Stimulated activated CD8-positive, alpha-beta memory T cell treated with anti-CD3 and anti-CD28 coated beads, Interleukin-7, amount 100 ng/mL, for 48 hours (primary cell): ENCODE results near the gene INSC.

ENCODE experiments used
- DNase-seq, 2 donors: peaks; one replicate each; pipeline ENCODE4 v3.0.0-alpha.2; 2020; ENCODE audit warnings: low read depth in 1 of 2; ENCODE audit errors: extremely low read depth in 1 of 2

INSC gene

DNA sequence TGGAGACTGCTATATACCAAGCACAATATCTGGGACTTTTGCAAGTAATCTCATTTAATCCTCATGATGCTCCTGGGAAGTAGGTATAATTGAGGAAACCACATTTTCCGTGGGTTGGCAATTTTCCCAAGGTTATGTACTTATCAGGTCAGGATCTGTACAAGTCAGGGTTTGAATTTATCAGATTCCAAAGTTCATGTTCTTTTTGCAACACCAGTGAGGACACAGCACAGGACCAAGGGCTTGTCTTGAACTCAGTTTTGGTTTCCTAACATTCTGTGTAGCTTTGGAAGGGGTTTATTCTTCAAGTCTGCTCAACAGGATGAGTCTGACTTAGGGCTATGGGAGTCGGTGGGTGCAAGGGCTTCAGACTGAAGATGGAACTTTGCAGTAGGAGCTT lies 30.4 kb downstream of the INSC start:
- no peak for DNase-seq

DNA sequence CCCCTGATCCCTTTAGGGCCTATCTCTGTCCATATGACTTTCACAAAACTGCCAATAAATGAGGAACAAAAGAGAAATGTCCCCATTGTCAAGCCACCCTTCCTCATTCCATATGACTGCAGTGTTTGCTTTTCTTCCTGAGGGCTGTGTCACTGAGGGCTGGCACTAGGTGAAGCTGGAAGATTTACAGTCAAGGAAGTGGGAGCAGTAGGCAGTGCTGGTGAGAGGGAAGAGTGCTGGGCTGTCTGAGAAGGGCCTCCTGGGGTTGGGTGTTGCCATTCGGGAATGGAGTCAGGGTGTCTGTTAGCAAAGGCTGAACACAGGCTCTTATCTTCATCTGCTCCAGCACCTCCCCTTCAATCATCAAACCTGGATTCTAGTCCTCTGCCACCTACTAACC lies 30.9 kb downstream of the INSC start:
- DNase-seq: no peak

- DNase-seq: no peak
Observed at GRCh38 chr11:15146271-15147003, 31.7 kb downstream of the INSC start.

- no peak for DNase-seq
Observed at GRCh38 chr11:15148169-15148568, 33.4 kb downstream of the INSC start.

GRCh38 chr11:15149050-15149449 lies 34.3 kb downstream of the INSC start:
- DNase-seq: no peak

- no peak for DNase-seq
Observed at GRCh38 chr11:15150507-15150906, 35.8 kb downstream of the INSC start.

DNA sequence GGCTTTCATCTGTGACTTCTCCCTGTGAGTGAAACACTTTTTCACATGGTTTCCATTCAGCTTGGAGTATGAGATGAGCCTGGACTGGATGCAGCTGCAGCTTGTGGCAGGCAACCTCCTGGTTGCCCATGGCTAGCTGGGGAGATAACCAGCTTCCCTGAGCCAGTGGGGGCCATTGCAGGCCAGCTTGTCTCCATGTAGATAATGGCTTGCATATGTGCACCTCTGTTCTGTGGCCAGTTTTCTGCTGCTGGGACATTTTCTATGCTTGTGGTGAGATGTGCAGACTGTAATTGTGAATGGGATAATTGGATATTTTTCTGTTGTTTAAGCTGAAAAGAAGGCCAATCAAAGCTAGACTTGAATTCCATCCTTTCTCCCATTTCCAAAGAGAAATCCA lies 38.5 kb downstream of the INSC start:
- DNase-seq: no peak

DNA sequence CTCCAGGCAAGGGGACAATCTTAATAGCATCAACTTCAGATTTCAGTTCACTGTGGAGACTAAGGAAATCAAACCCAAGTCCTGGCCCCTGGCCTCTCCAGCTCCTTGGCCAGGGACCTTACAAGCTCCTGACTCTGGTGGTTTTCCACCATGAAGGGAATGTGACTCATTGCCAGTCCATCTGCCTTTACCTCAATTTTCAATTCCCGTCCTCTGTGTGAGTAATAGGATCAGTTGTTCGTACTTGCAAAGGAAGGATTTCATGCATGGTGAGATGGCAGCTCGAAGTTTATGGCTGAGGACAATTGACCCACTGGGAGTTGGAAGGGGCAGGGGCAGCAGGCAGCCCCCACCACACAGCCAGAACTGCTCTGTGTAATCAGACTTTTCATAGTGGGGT lies 42.5 kb downstream of the INSC start:
- no peak for DNase-seq

GRCh38 chr11:15157606-15158137 lies 42.9 kb downstream of the INSC start:
- DNase-seq: no peak

DNA sequence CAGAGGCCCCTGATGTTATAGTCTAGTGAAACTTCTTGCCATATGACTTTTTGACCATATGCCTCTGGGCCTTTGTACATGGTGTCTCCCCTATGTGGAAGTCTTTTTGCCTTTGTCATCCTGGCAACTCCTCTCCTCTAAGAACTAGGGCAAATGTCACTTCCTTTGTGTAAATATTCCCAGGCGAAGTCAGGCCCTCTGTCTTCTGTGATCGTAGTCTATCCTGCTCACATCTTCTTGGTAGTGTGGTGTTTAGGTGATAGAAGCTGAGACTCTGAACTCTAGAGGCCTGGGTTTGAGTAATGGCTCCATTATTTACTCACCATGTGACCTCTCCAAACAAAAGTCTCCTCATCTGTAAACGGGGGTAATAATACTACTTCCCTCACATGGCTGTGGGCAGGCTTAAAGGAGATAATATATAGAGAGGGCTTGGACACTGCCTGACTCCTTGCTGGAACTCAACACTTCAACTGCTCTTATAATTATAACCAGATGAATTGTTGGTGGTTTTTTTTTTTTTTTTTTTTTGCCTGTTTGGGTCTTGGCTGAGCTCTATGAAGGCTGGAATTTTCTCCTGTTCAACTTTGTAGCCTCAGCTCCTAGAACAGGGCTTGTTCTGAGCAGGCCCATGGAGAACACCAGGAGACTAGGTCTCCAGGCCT lies 43.8 kb downstream of the INSC start:
- DNase-seq: no peak

- DNase-seq: no peak
Observed at GRCh38 chr11:15159085-15159484, 44.4 kb downstream of the INSC start.

GRCh38 chr11:15161790-15162189 lies 47.1 kb downstream of the INSC start:
- no peak for DNase-seq

DNA sequence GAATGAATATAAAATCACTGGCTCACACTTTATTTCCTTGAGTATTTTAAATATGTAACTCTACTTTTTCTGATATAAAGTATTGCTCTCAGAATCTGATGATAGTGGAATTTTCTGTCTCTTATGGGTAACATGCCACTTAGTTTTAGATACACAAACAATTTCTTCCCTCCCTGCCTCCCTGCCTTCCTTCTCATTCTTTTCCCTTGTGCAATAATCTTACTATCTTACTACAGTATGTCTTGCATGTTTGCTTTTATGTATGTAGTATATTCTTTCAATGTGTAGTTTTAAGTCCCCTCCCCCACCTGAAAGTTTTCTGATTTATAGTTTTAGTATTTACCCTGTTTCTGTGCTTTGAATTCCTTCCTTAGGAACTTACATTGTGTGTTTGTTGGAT lies 48.4 kb downstream of the INSC start:
- DNase-seq: no peak

GRCh38 chr11:15166204-15166603 lies 51.5 kb downstream of the INSC start:
- DNase-seq: no peak

DNA sequence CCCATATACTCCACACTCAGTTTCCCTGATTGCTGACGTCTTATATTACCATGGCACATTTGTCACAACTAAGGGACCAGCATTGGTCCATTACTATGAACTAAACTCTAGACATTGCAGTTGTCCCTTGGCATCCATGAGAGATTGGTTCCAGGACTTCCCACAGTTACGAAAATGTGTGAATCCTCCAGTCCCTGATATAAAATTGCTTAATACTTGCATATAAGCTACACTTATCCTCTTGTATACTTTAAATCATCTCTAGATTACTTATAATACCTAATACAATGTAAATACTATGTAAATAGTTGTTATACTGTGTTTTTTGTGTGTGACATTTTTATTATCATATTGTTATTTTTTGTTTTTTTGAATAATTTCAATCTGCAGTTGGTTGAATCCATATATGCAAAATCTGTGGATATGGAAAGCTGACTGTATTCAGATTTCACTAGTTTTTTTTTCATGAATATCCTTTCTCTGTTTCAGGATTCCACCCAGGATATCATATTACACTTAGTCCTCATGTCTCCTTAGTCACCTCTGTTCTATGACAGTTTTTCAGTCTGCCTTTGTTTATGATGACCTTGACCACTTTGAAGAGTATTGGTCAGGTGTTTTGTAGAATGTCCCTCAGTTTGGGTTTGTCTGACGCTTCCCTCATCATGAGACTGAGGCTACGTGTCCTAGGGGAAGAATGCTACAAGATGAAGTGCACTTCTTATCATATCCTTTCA lies 55.3 kb downstream of the INSC start:
- DNase-seq: no peak

DNA sequence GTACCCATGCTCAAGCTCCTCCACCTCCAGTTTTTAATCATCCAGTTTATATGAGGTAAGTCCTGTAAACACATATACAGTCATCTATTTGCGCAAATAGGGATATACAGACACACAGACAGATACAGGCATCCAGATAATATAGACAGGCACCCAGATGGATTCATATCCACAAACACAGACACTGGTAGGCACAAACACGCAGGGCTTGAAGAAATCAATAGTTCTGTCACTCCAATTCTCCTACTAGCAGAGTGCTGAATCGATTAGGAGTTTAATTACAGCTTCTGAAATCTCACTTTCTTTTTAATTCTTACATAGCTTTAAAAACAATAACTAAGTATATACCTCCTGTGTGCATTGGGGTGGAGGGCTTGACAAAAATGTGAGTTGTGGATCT lies 56.0 kb downstream of the INSC start:
- no peak for DNase-seq

- DNase-seq: no peak
Observed at GRCh38 chr11:15171956-15172355, 57.2 kb downstream of the INSC start.

DNA sequence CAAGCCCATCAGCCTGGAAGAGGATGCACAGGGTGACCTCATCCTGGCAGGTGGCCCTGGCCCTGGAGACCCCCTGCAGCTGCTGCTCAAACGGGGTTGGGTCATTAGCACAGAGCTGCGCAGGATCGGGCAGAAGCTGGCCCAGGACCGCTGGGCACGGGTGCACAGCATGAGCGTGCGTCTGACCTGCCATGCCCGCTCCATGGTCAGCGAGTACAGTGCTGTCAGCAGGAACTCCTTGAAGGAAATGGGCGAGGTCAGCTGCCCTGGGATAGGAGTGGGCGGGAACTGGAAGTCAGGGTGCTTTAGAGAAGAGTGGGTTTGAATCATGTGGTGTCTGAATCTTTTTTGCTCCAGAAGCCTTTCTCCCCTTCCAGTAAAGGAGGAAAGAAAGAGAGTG lies 61.1 kb downstream of the INSC start:
- DNase-seq: no peak

DNA sequence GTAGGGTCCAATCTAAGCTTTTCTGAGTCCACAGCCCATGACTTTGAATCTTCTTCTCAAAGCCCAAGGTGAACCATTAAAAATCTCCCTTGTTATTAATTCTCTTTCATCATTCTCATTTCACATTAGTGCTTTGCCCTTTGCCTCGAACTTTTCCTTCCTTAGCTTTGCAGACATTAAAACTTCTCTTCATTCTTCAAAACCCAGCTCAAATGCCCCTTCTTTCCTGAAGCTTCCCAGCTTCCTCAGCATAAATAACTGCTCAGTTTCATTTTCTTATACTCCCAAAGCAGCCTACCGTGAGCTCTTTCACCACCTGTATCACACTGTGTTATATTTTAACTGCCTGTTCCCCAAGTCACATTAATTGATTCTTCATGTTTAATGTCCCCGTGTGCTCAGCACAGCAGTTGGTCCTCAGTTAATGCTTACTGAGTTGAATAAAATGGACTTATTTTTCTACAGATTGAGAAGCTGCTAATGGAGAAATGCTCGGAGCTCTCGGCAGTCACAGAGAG lies 62.0 kb downstream of the INSC start:
- DNase-seq: no peak

GRCh38 chr11:15177491-15177890 lies 62.8 kb downstream of the INSC start:
- DNase-seq: no peak

DNA sequence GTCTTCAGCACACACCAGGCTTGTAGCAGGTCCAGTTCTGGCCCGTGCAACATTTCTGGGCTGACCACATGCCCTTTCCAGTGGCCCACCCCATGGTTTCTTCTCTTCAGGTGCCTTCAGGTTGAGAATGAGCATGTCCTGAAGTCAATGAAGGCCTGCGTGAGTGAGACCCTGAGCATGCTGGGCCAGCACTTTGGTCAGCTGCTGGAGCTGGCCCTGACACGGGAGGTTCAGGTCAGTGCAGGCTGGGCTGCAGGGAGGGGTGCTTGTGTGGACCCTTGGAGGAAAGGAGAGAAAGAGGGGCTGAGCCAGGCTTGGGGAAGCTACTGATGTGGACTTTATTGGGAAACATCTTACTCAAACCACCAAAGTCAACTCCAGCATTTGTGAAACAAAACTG lies 63.5 kb downstream of the INSC start:
- no peak for DNase-seq

DNA sequence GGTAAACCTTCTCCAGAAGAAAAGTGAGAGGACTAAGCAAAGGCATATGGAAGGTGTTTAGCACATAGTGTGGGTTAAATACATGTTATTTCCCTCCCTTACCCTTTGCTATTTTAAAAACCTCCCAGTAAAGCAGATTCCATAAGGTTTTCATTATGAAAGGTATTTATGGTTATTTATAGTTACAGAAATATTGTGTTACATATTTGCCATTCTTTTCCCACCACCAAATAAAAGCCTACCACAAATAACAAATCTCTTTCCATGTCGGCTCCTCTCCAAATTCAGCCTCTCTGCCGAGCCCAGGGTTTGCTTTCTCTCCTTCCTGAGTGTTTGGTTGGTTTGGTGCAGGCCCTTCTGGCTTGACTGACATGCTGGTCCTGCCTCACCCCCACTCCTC lies 64.4 kb downstream of the INSC start:
- no peak for DNase-seq
